Vagina (tissue), 2 donors: ENCODE data around the gene SRPK3.

ENCODE experiments used
- POLR2A ChIP-seq, 2 donors: fragments of 450-650 bp; IDR thresholded peaks; one replicate each; pipeline ENCODE4 v1.6.1; 2017; ENCODE audit warnings: antibody characterized with exemption in 2 of 2, mild to moderate bottlenecking in 2 of 2, moderate library complexity in 2 of 2
- POLR2AphosphoS5 ChIP-seq, 2 donors: sonication (generic); formaldehyde crosslinking; IDR thresholded peaks; one replicate each; pipeline ENCODE4 v1.9.0; 2017; ENCODE audit warnings: antibody characterized with exemption in 2 of 2, mild to moderate bottlenecking in 2 of 2, low read depth in 1 of 2; ENCODE audit not compliant: insufficient read depth in 1 of 2
- TF ChIP-seq, protein P1 (sequence below), 3 experiments: fragments of 450-650 bp in 2 of 3; fragments of 200-600 bp in 1 of 3; sonication (generic) in 1 of 3; IDR thresholded peaks; one replicate each; pipeline ENCODE4 v1.5.1; 2017 to 2019; ENCODE audit warnings: antibody characterized with exemption in 3 of 3, mild to moderate bottlenecking in 2 of 3, moderate library complexity in 2 of 3

DNA sequence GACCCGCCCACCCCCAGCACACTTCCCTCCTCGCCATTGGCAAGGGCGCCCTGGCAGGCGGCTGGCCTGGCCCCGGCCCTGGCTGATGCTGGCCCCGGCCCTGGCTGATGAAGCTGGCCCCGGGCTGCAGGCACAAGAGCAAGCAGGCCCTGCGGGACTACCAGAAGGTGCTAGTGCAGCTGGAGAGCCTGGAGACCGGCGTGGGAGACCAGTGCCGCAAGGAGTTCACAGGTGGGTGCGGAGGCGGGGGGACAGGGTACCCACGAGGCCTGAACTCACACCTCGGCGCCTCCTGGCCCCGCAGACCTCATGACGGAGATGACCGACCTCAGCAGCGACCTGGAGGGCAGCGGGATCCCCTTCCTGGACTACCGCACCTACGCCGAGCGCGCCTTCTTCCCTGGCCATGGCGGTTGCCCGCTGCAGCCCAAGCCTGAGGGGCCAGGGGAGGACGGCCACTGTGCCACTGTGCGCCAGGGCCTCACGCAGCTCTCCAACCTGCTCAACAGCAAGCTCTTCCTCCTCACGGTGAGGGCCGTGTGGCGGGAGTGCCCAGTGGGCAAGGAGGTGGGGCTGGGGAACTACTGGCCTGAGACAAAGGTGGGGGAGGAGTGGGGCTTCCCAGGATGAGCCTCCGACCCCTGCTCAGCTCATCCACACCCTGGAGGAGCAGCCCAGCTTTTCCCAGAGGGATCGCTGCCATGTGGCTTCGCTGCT, 6.1 kb upstream of the SRPK3 start:
- TF ChIP-seq, protein P1, sequence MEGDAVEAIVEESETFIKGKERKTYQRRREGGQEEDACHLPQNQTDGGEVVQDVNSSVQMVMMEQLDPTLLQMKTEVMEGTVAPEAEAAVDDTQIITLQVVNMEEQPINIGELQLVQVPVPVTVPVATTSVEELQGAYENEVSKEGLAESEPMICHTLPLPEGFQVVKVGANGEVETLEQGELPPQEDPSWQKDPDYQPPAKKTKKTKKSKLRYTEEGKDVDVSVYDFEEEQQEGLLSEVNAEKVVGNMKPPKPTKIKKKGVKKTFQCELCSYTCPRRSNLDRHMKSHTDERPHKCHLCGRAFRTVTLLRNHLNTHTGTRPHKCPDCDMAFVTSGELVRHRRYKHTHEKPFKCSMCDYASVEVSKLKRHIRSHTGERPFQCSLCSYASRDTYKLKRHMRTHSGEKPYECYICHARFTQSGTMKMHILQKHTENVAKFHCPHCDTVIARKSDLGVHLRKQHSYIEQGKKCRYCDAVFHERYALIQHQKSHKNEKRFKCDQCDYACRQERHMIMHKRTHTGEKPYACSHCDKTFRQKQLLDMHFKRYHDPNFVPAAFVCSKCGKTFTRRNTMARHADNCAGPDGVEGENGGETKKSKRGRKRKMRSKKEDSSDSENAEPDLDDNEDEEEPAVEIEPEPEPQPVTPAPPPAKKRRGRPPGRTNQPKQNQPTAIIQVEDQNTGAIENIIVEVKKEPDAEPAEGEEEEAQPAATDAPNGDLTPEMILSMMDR (IDR thresholded peaks at IDR 0.05) = no peak
- TF ChIP-seq POLR2A (IDR thresholded peaks at IDR 0.05) = no peak
- no peak for TF ChIP-seq POLR2AphosphoS5 (IDR thresholded peaks at IDR 0.05; ENCODE audit: insufficient read depth in 1 of 2, low read depth in 1 of 2)
